IgD-negative memory B cell (primary cell): ENCODE measurements around the gene HGFAC. TPM values are rescaled to one million over a fixed set of nuclear protein-coding genes. Genes with fewer than 3 reads are reported as not detected.
A peak's percentile ranks its signal among the peaks of the same experiment; 100 is the strongest.

Experiments
- H3K27ac Mint-ChIP-seq, 3 donors: one replicate each; pipeline ENCODE4 v1.8.0; 2020 to 2022; ENCODE audit warnings: mild to moderate bottlenecking in 3 of 3, mixed read lengths in 3 of 3, moderate library complexity in 1 of 3
- H3K27me3 Mint-ChIP-seq: one replicate; pipeline ENCODE4 v1.8.0; 2021; ENCODE audit warnings: mixed read lengths
- H3K36me3 Mint-ChIP-seq: one replicate; pipeline ENCODE4 v1.8.0; 2020; ENCODE audit warnings: mild to moderate bottlenecking, mixed read lengths
- H3K4me1 Mint-ChIP-seq, 3 donors: one replicate each; pipeline ENCODE4 v1.8.0; 2020 to 2022; ENCODE audit warnings: mixed read lengths in 3 of 3, mild to moderate bottlenecking in 1 of 3
- H3K4me3 Mint-ChIP-seq, 4 donors: one replicate each; pipeline ENCODE4 v1.8.0; 2020 to 2022; ENCODE audit warnings: mild to moderate bottlenecking in 4 of 4, mixed read lengths in 4 of 4, moderate library complexity in 3 of 4
- H3K9me3 Mint-ChIP-seq, 3 donors: one replicate each; pipeline ENCODE4 v1.8.0; 2020 to 2021; ENCODE audit warnings: mixed read lengths in 3 of 3, mild to moderate bottlenecking in 1 of 3
- polyA plus RNA-seq: library from polyadenylated mRNA; unstranded; fragments of 300-500 nt; fragmentation: Illumina TruSeq; gene quantifications from one replicate; pipeline ENCODE4 v1.2.3, GENCODE V29; 2021

HGFAC gene
- polyA plus RNA-seq, 1 donor from 2014 or later, result not detected

GRCh38 chr4:3464349-3464905 lies 22.7 kb downstream of the HGFAC start:
- Mint-ChIP-seq H3K36me3 (no peaks in the 10 kb centered on the region), H3K4me3 (peak overlapping the region in 2 of 4 donors; percentile 63 to 78), H3K4me1 (no peaks in the 10 kb centered on the region), H3K9me3 (peaks cover 0 to 4% (median 2%) of the 10 kb centered on the region in 3 donors), H3K27me3 (peaks cover 21% of the 10 kb centered on the region), H3K27ac (no peak overlapping the region)

GRCh38 chr4:3464911-3465697 lies 23.3 kb downstream of the HGFAC start:
- H3K9me3 Mint-ChIP-seq, result peaks cover 0 to 2% (median 1%) of the 10 kb centered on the region in 3 donors
- H3K4me1 Mint-ChIP-seq, result no peaks in the 10 kb centered on the region
- H3K36me3 Mint-ChIP-seq, result no peaks in the 10 kb centered on the region
- H3K4me3 Mint-ChIP-seq, result no peak overlapping the region
- peak overlapping the region in 1 of 3 donors; percentile 69 for H3K27ac Mint-ChIP-seq
- H3K27me3 Mint-ChIP-seq, result peaks cover 21% of the 10 kb centered on the region

GRCh38 chr4:3465698-3466671 lies 24.2 kb downstream of the HGFAC start:
- Mint-ChIP-seq H3K36me3 (no peaks in the 10 kb centered on the region), H3K4me3 (no peak overlapping the region), H3K27ac (no peak overlapping the region)

GRCh38 chr4:3466691-3467600 lies 25.2 kb downstream of the HGFAC start:
- Mint-ChIP-seq H3K27ac (no peak overlapping the region), H3K4me1 (no peaks in the 10 kb centered on the region), H3K27me3 (peaks cover 13% of the 10 kb centered on the region), H3K9me3 (no peaks in the 10 kb centered on the region), H3K36me3 (no peaks in the 10 kb centered on the region), H3K4me3 (peak overlapping the region in 1 of 4 donors; percentile 27)

More at GRCh38 chr4:3465698-3466671, 24.2 kb downstream of the HGFAC start:
- Mint-ChIP-seq H3K27me3 (peaks cover 17% of the 10 kb centered on the region), H3K4me1 (no peaks in the 10 kb centered on the region), H3K9me3 (no peaks in the 10 kb centered on the region)

GRCh38 chr4:3467601-3468031 lies 25.8 kb downstream of the HGFAC start:
- Mint-ChIP-seq H3K27me3 (peaks cover 6% of the 10 kb centered on the region), H3K4me1 (no peaks in the 10 kb centered on the region), H3K9me3 (no peaks in the 10 kb centered on the region), H3K4me3 (no peak overlapping the region), H3K36me3 (no peaks in the 10 kb centered on the region), H3K27ac (no peak overlapping the region)

GRCh38 chr4:3468154-3468553 lies 26.4 kb downstream of the HGFAC start:
- Mint-ChIP-seq H3K9me3 (no peaks in the 10 kb centered on the region), H3K27ac (no peak overlapping the region), H3K4me1 (no peaks in the 10 kb centered on the region), H3K4me3 (no peak overlapping the region), H3K27me3 (peaks cover 4% of the 10 kb centered on the region), H3K36me3 (no peaks in the 10 kb centered on the region)

- Mint-ChIP-seq H3K4me3 (no peak overlapping the region), H3K9me3 (no peaks in the 10 kb centered on the region), H3K27me3 (peaks cover 4% of the 10 kb centered on the region), H3K27ac (no peak overlapping the region), H3K36me3 (no peaks in the 10 kb centered on the region), H3K4me1 (no peaks in the 10 kb centered on the region)
Measured at GRCh38 chr4:3468804-3469203, 27.0 kb downstream of the HGFAC start.

- H3K9me3 Mint-ChIP-seq, result no peaks in the 10 kb centered on the region
- H3K4me1 Mint-ChIP-seq, result no peaks in the 10 kb centered on the region
Measured at GRCh38 chr4:3469386-3470243, 27.8 kb downstream of the HGFAC start.

GRCh38 chr4:3470244-3471097 lies 28.7 kb downstream of the HGFAC start:
- Mint-ChIP-seq H3K4me1 (no peaks in the 10 kb centered on the region), H3K27me3 (no peaks in the 10 kb centered on the region), H3K36me3 (no peaks in the 10 kb centered on the region), H3K27ac (no peak overlapping the region), H3K9me3 (no peaks in the 10 kb centered on the region), H3K4me3 (no peak overlapping the region)

More at GRCh38 chr4:3469386-3470243, 27.8 kb downstream of the HGFAC start:
- Mint-ChIP-seq H3K27me3 (no peaks in the 10 kb centered on the region), H3K27ac (no peak overlapping the region), H3K4me3 (no peak overlapping the region), H3K36me3 (no peaks in the 10 kb centered on the region)

GRCh38 chr4:3471098-3471760 lies 29.5 kb downstream of the HGFAC start:
- Mint-ChIP-seq H3K36me3 (no peaks in the 10 kb centered on the region), H3K4me1 (no peaks in the 10 kb centered on the region), H3K4me3 (no peak overlapping the region), H3K27ac (no peak overlapping the region), H3K9me3 (no peaks in the 10 kb centered on the region), H3K27me3 (no peaks in the 10 kb centered on the region)

- H3K27me3 Mint-ChIP-seq, result no peaks in the 10 kb centered on the region
- no peaks in the 10 kb centered on the region for H3K9me3 Mint-ChIP-seq
- no peaks in the 10 kb centered on the region for H3K36me3 Mint-ChIP-seq
- no peak overlapping the region for H3K4me3 Mint-ChIP-seq
- no peak overlapping the region for H3K27ac Mint-ChIP-seq
- no peaks in the 10 kb centered on the region for H3K4me1 Mint-ChIP-seq
Measured at GRCh38 chr4:3471886-3472285, 30.1 kb downstream of the HGFAC start.

GRCh38 chr4:3472411-3473141 lies 30.8 kb downstream of the HGFAC start:
- no peaks in the 10 kb centered on the region for H3K9me3 Mint-ChIP-seq
- no peaks in the 10 kb centered on the region for H3K36me3 Mint-ChIP-seq
- no peak overlapping the region for H3K4me3 Mint-ChIP-seq
- H3K27me3 Mint-ChIP-seq, result no peaks in the 10 kb centered on the region
- H3K4me1 Mint-ChIP-seq, result no peaks in the 10 kb centered on the region
- H3K27ac Mint-ChIP-seq, result peak overlapping the region in 1 of 3 donors; percentile 16
